H1 (cell line): ENCODE measurements around the gene HSPB1. TPM values are rescaled to one million over a fixed set of nuclear protein-coding genes. Genes with fewer than 3 reads are reported as not detected.
"Not testable (repeated sequence)": the region's sequence is repeated elsewhere in the genome, so short reads cannot be mapped to it uniquely, and the experiment has no call there.

Experiments used
- CTCF ChIA-PET: fragments of 300-600 bp; sonication (Branson Sonifier 250); formaldehyde crosslinking; loops from one replicate; lab custom pipeline; 2021; ENCODE audit not compliant: partially characterized antibody; lab: Charles Lee
- POLR2A ChIA-PET: fragments of 300-600 bp; sonication (Branson Sonifier 250); formaldehyde crosslinking; loops from one replicate; lab custom pipeline; 2021; ENCODE audit warnings: inconsistent platforms; ENCODE audit not compliant: partially characterized antibody; lab: Charles Lee
- DNase-seq, 2 experiments: peaks; one replicate each; pipeline versions ENCODE4 v3.0.0 to v3.0.0-alpha.2; 2010 to 2022; ENCODE audit warnings: low spot score in 2 of 2, low read depth in 1 of 2, mixed read lengths in 1 of 2
- FAIRE-seq: peaks from 2 replicates; lab custom pipeline; 2011; peaks lifted over from hg19 to GRCh38; lab: Jason Lieb, UNC
- H2AFZ ChIP-seq: 2 replicates; pipeline ENCODE4 v1.8.1; 2012; ENCODE audit warnings: low read length, inconsistent platforms
- H2AK5ac ChIP-seq: 2 replicates; pipeline ENCODE4 v1.6.1; 2013; ENCODE audit warnings: low read depth, low read length
- H2BK120ac ChIP-seq: replicated peaks from 2 replicates; pipeline ENCODE3; 2013; ENCODE audit warnings: low read depth, low read length, inconsistent platforms
- H2BK12ac ChIP-seq: 2 replicates; pipeline ENCODE4 v1.6.1; 2013; ENCODE audit warnings: low read depth, low read length
- H2BK15ac ChIP-seq: 2 replicates; pipeline ENCODE4 v1.6.1; 2013; ENCODE audit warnings: low read length
- H2BK20ac ChIP-seq: 2 replicates; pipeline ENCODE4 v1.6.1; 2013; ENCODE audit warnings: low read length
- H2BK5ac ChIP-seq: 2 replicates; pipeline ENCODE4 v1.6.1; 2013; ENCODE audit warnings: low read depth, low read length
- H3K14ac ChIP-seq: 2 replicates; pipeline ENCODE4 v1.6.1; 2013; ENCODE audit warnings: inconsistent platforms; ENCODE audit not compliant: insufficient read length
- H3K18ac ChIP-seq: 2 replicates; pipeline ENCODE4 v1.6.1; 2013; ENCODE audit warnings: low read length; ENCODE audit errors: extremely low read depth
- H3K23ac ChIP-seq: 2 replicates; pipeline ENCODE4 v1.6.1; 2013; ENCODE audit warnings: inconsistent platforms; ENCODE audit not compliant: insufficient read length
- H3K23me2 ChIP-seq: 2 replicates; pipeline ENCODE4 v1.6.1; 2013; ENCODE audit warnings: low read depth, low read length
- H3K27ac ChIP-seq: 2 replicates; pipeline ENCODE4 v1.6.1; 2011; ENCODE audit warnings: low read depth, low read length, inconsistent platforms
- H3K27me3 ChIP-seq, 4 experiments: replicated peaks in 1 of 4; 1 replicate in 1 of 4; 2 replicates in 3 of 4; pipeline versions ENCODE4 v1.6.1 to v1.8.1; 2011 to 2013; ENCODE audit warnings: low read length in 3 of 4, mild to moderate bottlenecking in 3 of 4, inconsistent platforms in 2 of 4, mixed read lengths in 2 of 4, moderate library complexity in 1 of 4; ENCODE audit not compliant: control insufficient read depth in 3 of 4, insufficient read depth in 3 of 4; ENCODE audit errors: extremely low read depth in 1 of 4
- H3K36me3 ChIP-seq, 4 experiments: 2 replicates each; pipeline versions ENCODE4 v1.6.1 to v1.8.1; 2011 to 2013; ENCODE audit warnings: mild to moderate bottlenecking in 4 of 4, low read length in 3 of 4, moderate library complexity in 2 of 4, control low read depth in 1 of 4, inconsistent platforms in 1 of 4; ENCODE audit not compliant: insufficient read depth in 4 of 4, control insufficient read depth in 2 of 4
- H3K4ac ChIP-seq: replicated peaks from 2 replicates; pipeline ENCODE3; 2013; ENCODE audit warnings: low read length, low read depth, mixed read lengths, inconsistent platforms; ENCODE audit not compliant: insufficient read length
- H3K4me1 ChIP-seq, 4 experiments: replicated peaks in 1 of 4; 1 replicate in 1 of 4; 2 replicates in 3 of 4; pipeline versions ENCODE4 v1.6.1 to v1.8.1; 2011 to 2013; ENCODE audit warnings: low read length in 3 of 4, inconsistent platforms in 2 of 4, mixed read lengths in 1 of 4; ENCODE audit not compliant: insufficient read depth in 4 of 4, control insufficient read depth in 3 of 4
- H3K4me2 ChIP-seq, 2 experiments: 2 replicates each; pipeline versions ENCODE4 v1.6.1 to v1.8.1; 2011 to 2013; ENCODE audit warnings: low read depth in 2 of 2, low read length in 2 of 2, control low read depth in 1 of 2, inconsistent platforms in 1 of 2, mild to moderate bottlenecking in 1 of 2; ENCODE audit not compliant: insufficient read depth in 1 of 2
- H3K4me3 ChIP-seq, 4 experiments: fragments of 200-600, 300-600 bp in 1 of 4; sonication (generic), shearing (Covaris generic), sonication (Bioruptor Twin) in 1 of 4; 2 replicates each; pipeline versions ENCODE4 v1.5.1 to v1.8.1; 2011 to 2016; ENCODE audit warnings: low read length in 4 of 4, low read depth in 3 of 4, control low read depth in 2 of 4, inconsistent platforms in 2 of 4, mild to moderate bottlenecking in 2 of 4, mixed read lengths in 1 of 4, moderate library complexity in 1 of 4; ENCODE audit not compliant: insufficient read depth in 2 of 4; ENCODE audit errors: extremely low read depth in 1 of 4
- H3K56ac ChIP-seq: replicated peaks from 2 replicates; pipeline ENCODE3; 2013; ENCODE audit warnings: low read depth, mild to moderate bottlenecking, mixed read lengths, low read length, inconsistent platforms; ENCODE audit not compliant: insufficient read length
- H3K79me1 ChIP-seq: 2 replicates; pipeline ENCODE4 v1.6.1; 2013; ENCODE audit warnings: low read depth, low read length, control low read depth
- H3K79me2 ChIP-seq, 2 experiments: 2 replicates each; pipeline versions ENCODE4 v1.6.1 to v1.8.1; 2012 to 2013; ENCODE audit warnings: low read length in 2 of 2, mild to moderate bottlenecking in 2 of 2, inconsistent platforms in 1 of 2; ENCODE audit not compliant: insufficient read depth in 2 of 2, control insufficient read depth in 1 of 2
- H3K9ac ChIP-seq, 4 experiments: replicated peaks in 1 of 4; 1 replicate in 1 of 4; 2 replicates in 3 of 4; pipeline versions ENCODE4 v1.6.1 to v1.8.1; 2011 to 2013; ENCODE audit warnings: low read depth in 3 of 4, low read length in 3 of 4, control low read depth in 2 of 4, mild to moderate bottlenecking in 2 of 4, moderate library complexity in 2 of 4, inconsistent platforms in 1 of 4; ENCODE audit errors: extremely low read depth in 1 of 4
- H3K9me3 ChIP-seq, 2 experiments: 2 replicates each; pipeline versions ENCODE4 v1.6.1 to v1.8.1; 2012 to 2013; ENCODE audit warnings: mild to moderate bottlenecking in 2 of 2, moderate library complexity in 2 of 2, control low read depth in 1 of 2, inconsistent platforms in 1 of 2, low read depth in 1 of 2, low read length in 1 of 2, mixed read lengths in 1 of 2; ENCODE audit not compliant: insufficient read depth in 2 of 2
- H4K20me1 ChIP-seq, 2 experiments: replicated peaks in 1 of 2; 2 replicates each; pipeline versions ENCODE3 to v1.8.1; 2011 to 2013; ENCODE audit warnings: inconsistent platforms in 2 of 2, low read length in 2 of 2, mild to moderate bottlenecking in 1 of 2; ENCODE audit not compliant: insufficient read depth in 2 of 2, control insufficient read depth in 1 of 2
- H4K5ac ChIP-seq: 2 replicates; pipeline ENCODE4 v1.6.1; 2013; ENCODE audit warnings: low read length, low read depth, mixed read lengths, inconsistent platforms; ENCODE audit not compliant: insufficient read length
- H4K8ac ChIP-seq: 2 replicates; pipeline ENCODE4 v1.8.0; 2013; ENCODE audit warnings: mild to moderate bottlenecking, moderate library complexity, low read length, inconsistent platforms; ENCODE audit not compliant: insufficient read depth; ENCODE audit errors: extremely low read depth
- H4K91ac ChIP-seq: replicated peaks from 2 replicates; pipeline ENCODE3; 2013; ENCODE audit warnings: low read length, mixed read lengths, inconsistent platforms; ENCODE audit not compliant: insufficient read length
- WGBS, 2 experiments: shearing (Covaris generic) in 1 of 2; methylation state at CpG; one replicate each; pipeline versions ENCODE4 v1.1.6 to v1.1.7; 2013 to 2015; ENCODE audit warnings: low lambda C conversion rate in 2 of 2, mixed read lengths in 2 of 2, inconsistent platforms in 1 of 2, low coverage in 1 of 2, missing lambda C conversion rate in 1 of 2; ENCODE audit not compliant: insufficient replicate concordance in 2 of 2, insufficient coverage in 1 of 2, insufficient read length in 1 of 2; ENCODE audit errors: extremely low coverage in 1 of 2, missing lambda C conversion rate in 1 of 2; 5-methylcytosine and 5-hydroxymethylcytosine counted together
- polyA plus RNA-seq, 7 experiments: library from polyadenylated mRNA; depleted of rRNA in 3 of 7; stranded (reverse) in 5 of 7; unstranded in 2 of 7; fragments of >200 nt in 5 of 7; fragments of 200-250 nt in 2 of 7; gene quantifications; 1 replicate in 5 of 7; 2 replicates in 1 of 7; 4 replicates in 1 of 7; pipeline versions ENCODE4 v1.2.1 to v1.2.3, GENCODE V29; 2011 to 2013; ENCODE audit warnings: missing spikeins in 2 of 7, mixed read lengths in 2 of 7
- total RNA-seq: library from RNA; stranded (reverse); fragmentation: NEBNext Ultra II Directional; extraction: Animal tissue kit (Norgen Biotek cat#: 25700); gene quantifications from 2 replicates; pipeline ENCODE4 v1.2.1, GENCODE V29; 2021

Gene HSPB1
- total and polyA plus RNA-seq, 2 of the 8 experiments (the other 6 are each of a cell fraction or from before 2014, with no cell fraction given): 165 to 254 TPM

- not testable (repeated sequence) for H3K4me2 ChIP-seq, H3K23ac ChIP-seq, H4K5ac ChIP-seq, H3K79me1 ChIP-seq, H4K8ac ChIP-seq, H3K4ac ChIP-seq, H3K36me3 ChIP-seq, H2AFZ ChIP-seq, H2BK20ac ChIP-seq, H3K14ac ChIP-seq, H4K91ac ChIP-seq, H3K56ac ChIP-seq, H3K9ac ChIP-seq, H3K9me3 ChIP-seq, H4K20me1 ChIP-seq, H3K18ac ChIP-seq, H2BK120ac ChIP-seq, H3K27ac ChIP-seq, H3K4me3 ChIP-seq, FAIRE-seq, H3K79me2 ChIP-seq, DNase-seq, H2BK12ac ChIP-seq, H3K27me3 ChIP-seq
- 0 out of 2 replicates have a peak overlapping the region, but pooled peaks have one; percentile 46 for H2BK5ac ChIP-seq
- H3K23me2 ChIP-seq: peaks cover 10% of the 10 kb centered on the region; the same call in 1 of the 2 replicates
- peaks cover 7 to 32% (median 22%) of the 10 kb centered on the region in 4 experiments for H3K4me1 ChIP-seq
- ChIA-PET CTCF (interaction anchor here (0.9 to 4.8 kb wide), 9 partner anchors 8 to 99 kb away, joined by 3 to 26 read pairs (median 5); no protein-coding TSS in a partner anchor), POLR2A (interaction anchor here (0.7 to 2.1 kb wide), 4 partner anchors 11 to 103 kb away, joined by 3 to 11 read pairs (median 3); no protein-coding TSS in a partner anchor)
- H2AK5ac ChIP-seq: 0 out of 2 replicates have a peak overlapping the region, but pooled peaks have one; percentile 7
- 85% methylated on average over 2 of the region's 2 CpGs; no CpG with 5 or more reads in 1 of the 2 experiments for WGBS, 2 experiments
- peak overlapping the region; percentile 7; the same call in 1 of the 2 replicates for H2BK15ac ChIP-seq
Measured at GRCh38 chr7:76271384-76271783, 31.1 kb upstream of the HSPB1 start.
